ENCODE measurements around the gene CRTAP. TPM values are rescaled to one million over a fixed set of nuclear protein-coding genes. Genes with fewer than 3 reads are reported as not detected.
A peak's percentile ranks its signal among the peaks of the same experiment; 100 is the strongest.
"Not testable (repeated sequence)": the region's sequence is repeated elsewhere in the genome, so short reads cannot be mapped to it uniquely, and the experiment has no call there.

CRTAP gene
- total RNA-seq (ENCODE audit: low replicate concordance), result 127 and 137 TPM in 2 replicates

- Histone ChIP-seq H3K27ac (peak within 1 kb of the TSS; percentile 74), H3K36me3 (no peaks in the 10 kb centered on the region), H3K27me3 (no peaks in the 10 kb centered on the region), H3K4me3 (peak within 1 kb of the TSS; percentile 73), H3K79me2 (ENCODE audit: low read depth) (peaks cover 16% of the 10 kb centered on the region), H3K4me1 (peaks cover 21% of the 10 kb centered on the region), H4K20me1 (ENCODE audit: low read depth) (peaks cover 5% of the 10 kb centered on the region), H3K9me3 (ENCODE audit: low read depth) (peaks cover 6% of the 10 kb centered on the region), H3K9ac (peak within 1 kb of the TSS; percentile 38), H2AFZ (replicated peaks) (peak within 1 kb of the TSS; percentile 86), H3K4me2 (peak within 1 kb of the TSS; percentile 90), H3F3A (ENCODE audit: low read depth) (peaks cover 27% of the 10 kb centered on the region)
- TF ChIP-seq EZH2phosphoT487 (IDR thresholded peaks at IDR 0.05) (no peak), CTCF (IDR thresholded peaks at IDR 0.05) (no peak), EZH2 (IDR thresholded peaks at IDR 0.05) (no peak)
- H3K27me3 Mint-ChIP-seq (ENCODE audit: insufficient read depth, low read depth), result peaks cover 3% of the 10 kb centered on the region
- DNase-seq (ENCODE audit: low spot score), result peak; percentile 94
- peak within 1 kb of the TSS; percentile 91 for H3K4me3 Mint-ChIP-seq
- peaks cover 28% of the 10 kb centered on the region for H3K4me1 Mint-ChIP-seq
- peaks cover 12% of the 10 kb centered on the region for H3K36me3 Mint-ChIP-seq
- H3K9me3 Mint-ChIP-seq, result no peaks in the 10 kb centered on the region
- H3K27ac Mint-ChIP-seq, result peak within 1 kb of the TSS; percentile 79
Observed at GRCh38 chr3:33113772-33114621, at the start of gene CRTAP. Gene CRTAP (plus strand): TSS chr3:33114014. CDS start chr3:33114078, 64 bp downstream.

- Histone ChIP-seq H3K9me3 (ENCODE audit: low read depth) (no peaks in the 10 kb centered on the region), H3K27me3 (no peaks in the 10 kb centered on the region), H3F3A (ENCODE audit: low read depth) (no peaks in the 10 kb centered on the region), H3K36me3 (no peaks in the 10 kb centered on the region), H3K4me2 (no peak overlapping the region), H2AFZ (replicated peaks) (no peak overlapping the region), H3K4me1 (no peaks in the 10 kb centered on the region), H3K9ac (no peak overlapping the region), H4K20me1 (ENCODE audit: low read depth) (no peaks in the 10 kb centered on the region), H3K79me2 (ENCODE audit: low read depth) (no peaks in the 10 kb centered on the region), H3K4me3 (no peak overlapping the region), H3K27ac (no peak overlapping the region)
- Mint-ChIP-seq H3K36me3 (peaks cover 10% of the 10 kb centered on the region), H3K4me3 (no peak overlapping the region), H3K9me3 (no peaks in the 10 kb centered on the region), H3K27ac (no peak overlapping the region), H3K4me1 (no peaks in the 10 kb centered on the region), H3K27me3 (ENCODE audit: insufficient read depth, low read depth) (no peaks in the 10 kb centered on the region)
- no peak for DNase-seq (ENCODE audit: low spot score)
- TF ChIP-seq EZH2 (IDR thresholded peaks at IDR 0.05) (no peak), EZH2phosphoT487 (IDR thresholded peaks at IDR 0.05) (no peak), CTCF (IDR thresholded peaks at IDR 0.05) (no peak)
Observed at GRCh38 chr3:33064929-33065328, 48.9 kb upstream of the CRTAP start.

- no peaks in the 10 kb centered on the region for H3K79me2 ChIP-seq (ENCODE audit: low read depth)
- Mint-ChIP-seq H3K4me3 (no peak overlapping the region), H3K9me3 (no peaks in the 10 kb centered on the region), H3K4me1 (no peaks in the 10 kb centered on the region), H3K27ac (no peak overlapping the region), H3K27me3 (ENCODE audit: insufficient read depth, low read depth) (no peaks in the 10 kb centered on the region), H3K36me3 (peaks cover 13% of the 10 kb centered on the region)
- H3K27me3 ChIP-seq, result no peaks in the 10 kb centered on the region
- no peaks in the 10 kb centered on the region for H3K4me1 ChIP-seq
- no peak overlapping the region for H2AFZ ChIP-seq (replicated peaks)
- TF ChIP-seq EZH2phosphoT487 (IDR thresholded peaks at IDR 0.05) (no peak), CTCF (IDR thresholded peaks at IDR 0.05) (no peak), EZH2 (IDR thresholded peaks at IDR 0.05) (no peak)
- H3K4me2 ChIP-seq, result no peak overlapping the region
- DNase-seq (ENCODE audit: low spot score), result no peak
- H3K9me3 ChIP-seq (ENCODE audit: low read depth), result no peaks in the 10 kb centered on the region
- no peak overlapping the region for H3K4me3 ChIP-seq
- no peak overlapping the region for H3K27ac ChIP-seq
- no peaks in the 10 kb centered on the region for H3K36me3 ChIP-seq
- H3K9ac ChIP-seq, result no peak overlapping the region
- no peaks in the 10 kb centered on the region for H4K20me1 ChIP-seq (ENCODE audit: low read depth)
- H3F3A ChIP-seq (ENCODE audit: low read depth), result no peaks in the 10 kb centered on the region
Observed at GRCh38 chr3:33067484-33067883, 46.3 kb upstream of the CRTAP start.

- not testable (repeated sequence) for H3K27ac Mint-ChIP-seq; H2AFZ ChIP-seq (replicated peaks); H3K36me3 ChIP-seq; H3K9me3 Mint-ChIP-seq; H3K4me3 ChIP-seq; H3K9ac ChIP-seq; H3K4me1 ChIP-seq; H3K4me2 ChIP-seq; H3K79me2 ChIP-seq (ENCODE audit: low read depth); H3K9me3 ChIP-seq (ENCODE audit: low read depth); H3F3A ChIP-seq (ENCODE audit: low read depth); H3K27me3 ChIP-seq; H3K36me3 Mint-ChIP-seq; H3K4me1 Mint-ChIP-seq; H4K20me1 ChIP-seq (ENCODE audit: low read depth); H3K4me3 Mint-ChIP-seq; DNase-seq (ENCODE audit: low spot score); H3K27me3 Mint-ChIP-seq (ENCODE audit: insufficient read depth, low read depth); H3K27ac ChIP-seq
Observed at GRCh38 chr3:33069862-33070261, 44.0 kb upstream of the CRTAP start.

All from neural progenitor cell (in vitro differentiated cells).